ENCODE measurements around the gene MTPN. TPM values are rescaled to one million over a fixed set of nuclear protein-coding genes. Genes with fewer than 3 reads are reported as not detected.

MTPN gene
- total RNA-seq, 1 donor from 2014 or later, result 76.2 TPM

GRCh38 chr7:135884495-135885232 is 92.5 kb downstream of the MTPN start:
- DNase-seq, result no peak

DNA sequence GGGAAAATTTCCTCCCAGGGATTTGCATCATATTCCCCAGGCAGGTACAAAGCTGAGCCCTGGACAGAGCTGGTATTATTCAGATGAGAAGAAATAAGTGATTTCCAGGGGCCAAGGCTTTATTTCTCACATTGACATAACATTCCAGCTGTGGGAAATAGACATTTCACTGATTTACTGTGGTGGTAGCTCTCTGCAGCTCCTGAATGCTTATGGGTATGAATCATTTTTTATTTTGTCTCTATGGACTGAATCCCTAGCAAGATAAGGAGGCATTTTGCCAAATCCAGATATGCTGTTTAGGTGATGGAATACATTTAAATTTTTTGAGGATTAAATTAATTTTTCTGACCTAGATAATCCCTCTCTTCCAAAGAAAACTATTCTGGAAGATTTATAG is 97.9 kb downstream of the MTPN start:
- DNase-seq, result no peak

DNA sequence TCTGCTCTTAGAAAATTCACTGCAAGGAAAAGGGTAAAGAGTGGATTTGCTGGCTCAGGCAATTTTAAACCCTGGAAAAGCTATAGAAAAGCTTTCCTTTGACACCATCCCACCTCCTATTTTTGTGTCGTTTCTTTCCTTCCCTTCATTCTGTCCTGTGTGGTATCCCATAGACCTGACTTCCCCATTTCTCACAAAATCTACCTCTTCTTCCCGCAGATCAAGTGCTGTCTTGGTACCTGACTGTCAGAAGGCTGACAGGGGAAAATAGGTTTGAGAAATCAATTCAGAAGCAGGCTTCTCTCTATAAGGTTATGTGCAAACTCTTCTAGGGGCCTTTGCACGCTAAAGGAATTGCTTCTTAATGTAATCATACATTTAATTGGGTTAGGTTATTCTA is 98.9 kb downstream of the MTPN start:
- no peak for DNase-seq

GRCh38 chr7:135877805-135878204 is 99.4 kb downstream of the MTPN start:
- DNase-seq, result peak; percentile 3

Small RNA genes lying within 50 kb of the gene (small RNA-seq; reads per million reads assigned to genes)
- not detected for gene RNU6-223P (ENCODE audit: low replicate concordance)

Other genes starting within 250 kb of the MTPN start
- 0.10 TPM for gene SLC13A4, start 249.2 kb downstream of the MTPN start, total RNA-seq
- gene FAM180A, start 228.5 kb downstream of the MTPN start, total RNA-seq, result 2.8 TPM